MCF 10A (cell line): Measurements from ENCODE around the gene SMAD6. TPM values are rescaled to one million over a fixed set of nuclear protein-coding genes. Genes with fewer than 3 reads are reported as not detected.

Source experiments
- BruUV-seq: library from RNA; stranded (reverse); fragments of 400-500 nt; replicated peaks from 2 replicates; lab custom pipeline; 2021; lab: Mats Ljungman, UMichigan
- CTCF ChIA-PET: fragments of 300-600 bp; sonication (Branson Sonifier 250); formaldehyde crosslinking; extraction: SDS; loops from one replicate; lab custom pipeline; 2021; ENCODE audit warnings: antibody characterized with exemption, inconsistent platforms; lab: Yijun Ruan, JAX
- POLR2A ChIA-PET: fragments of 300-600, 350-650 bp; sonication (Branson Sonifier 250); formaldehyde crosslinking; extraction: SDS; loops from one replicate; lab custom pipeline; 2020; ENCODE audit warnings: antibody characterized with exemption, inconsistent platforms; lab: Yijun Ruan, JAX
- DNase-seq: peaks from one replicate; pipeline ENCODE4 v3.0.0-alpha.2; 2018; ENCODE audit not compliant: unreplicated experiment
- H3K27ac Mint-ChIP-seq: one replicate; pipeline ENCODE4 v1.8.0; 2022; ENCODE audit warnings: mild to moderate bottlenecking, low read depth, mixed read lengths; ENCODE audit not compliant: unreplicated experiment
- H3K27me3 Mint-ChIP-seq: one replicate; pipeline ENCODE4 v1.8.0; 2022; ENCODE audit warnings: mixed read lengths; ENCODE audit not compliant: insufficient read depth, unreplicated experiment
- H3K36me3 Mint-ChIP-seq: one replicate; pipeline ENCODE4 v1.8.0; 2022; ENCODE audit warnings: mild to moderate bottlenecking, moderate library complexity, mixed read lengths; ENCODE audit not compliant: insufficient read depth, unreplicated experiment
- H3K4me1 Mint-ChIP-seq: one replicate; pipeline ENCODE4 v1.8.0; 2022; ENCODE audit warnings: mixed read lengths; ENCODE audit not compliant: insufficient read depth, unreplicated experiment
- H3K4me3 Mint-ChIP-seq: one replicate; pipeline ENCODE4 v1.8.0; 2022; ENCODE audit warnings: mild to moderate bottlenecking, moderate library complexity, mixed read lengths; ENCODE audit not compliant: unreplicated experiment
- H3K9me3 Mint-ChIP-seq: one replicate; pipeline ENCODE4 v1.8.0; 2022; ENCODE audit warnings: mixed read lengths; ENCODE audit not compliant: unreplicated experiment
- intact Hi-C: fragments of 100-400 bp; cut with micrococcal nuclease; formaldehyde crosslinking; loops from 2 replicates; pipeline ENCODE4 v1.14.1; 2022
- total RNA-seq: library from RNA; stranded (reverse); gene quantifications from 2 replicates; pipeline ENCODE4 v1.2.3, GENCODE V29; 2022
- TF ChIP-seq, protein P1 (sequence below): fragments of 200-600 bp; IDR thresholded peaks from one replicate; pipeline ENCODE4 v1.8.0; 2022; ENCODE audit warnings: antibody characterized with exemption, mild to moderate bottlenecking; ENCODE audit not compliant: unreplicated experiment

Gene SMAD6
- total RNA-seq, 1 experiment from 2014 or later, result not detected

- DNase-seq, result no peak
- Mint-ChIP-seq H3K4me1 (no peaks in the 10 kb centered on the region), H3K4me3 (no peak overlapping the region), H3K9me3 (no peaks in the 10 kb centered on the region), H3K36me3 (no peaks in the 10 kb centered on the region), H3K27me3 (no peaks in the 10 kb centered on the region), H3K27ac (no peak overlapping the region)
- ChIA-PET CTCF (interaction anchor here (0.6 kb wide), 1 partner anchor 200 kb away, joined by 3 read pairs; no protein-coding TSS in a partner anchor), POLR2A (interaction anchor here (0.5 kb wide), 1 partner anchor 43 kb away, joined by 3 read pairs; no protein-coding TSS in a partner anchor)
- no TSS peak for BruUV-seq
- TF ChIP-seq, protein P1, sequence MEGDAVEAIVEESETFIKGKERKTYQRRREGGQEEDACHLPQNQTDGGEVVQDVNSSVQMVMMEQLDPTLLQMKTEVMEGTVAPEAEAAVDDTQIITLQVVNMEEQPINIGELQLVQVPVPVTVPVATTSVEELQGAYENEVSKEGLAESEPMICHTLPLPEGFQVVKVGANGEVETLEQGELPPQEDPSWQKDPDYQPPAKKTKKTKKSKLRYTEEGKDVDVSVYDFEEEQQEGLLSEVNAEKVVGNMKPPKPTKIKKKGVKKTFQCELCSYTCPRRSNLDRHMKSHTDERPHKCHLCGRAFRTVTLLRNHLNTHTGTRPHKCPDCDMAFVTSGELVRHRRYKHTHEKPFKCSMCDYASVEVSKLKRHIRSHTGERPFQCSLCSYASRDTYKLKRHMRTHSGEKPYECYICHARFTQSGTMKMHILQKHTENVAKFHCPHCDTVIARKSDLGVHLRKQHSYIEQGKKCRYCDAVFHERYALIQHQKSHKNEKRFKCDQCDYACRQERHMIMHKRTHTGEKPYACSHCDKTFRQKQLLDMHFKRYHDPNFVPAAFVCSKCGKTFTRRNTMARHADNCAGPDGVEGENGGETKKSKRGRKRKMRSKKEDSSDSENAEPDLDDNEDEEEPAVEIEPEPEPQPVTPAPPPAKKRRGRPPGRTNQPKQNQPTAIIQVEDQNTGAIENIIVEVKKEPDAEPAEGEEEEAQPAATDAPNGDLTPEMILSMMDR, result no peak
- intact Hi-C loops, result no loop called here
These were observed 40.5 kb upstream of the SMAD6 start for GRCh38 chr15:66661432-66662096.

DNA sequence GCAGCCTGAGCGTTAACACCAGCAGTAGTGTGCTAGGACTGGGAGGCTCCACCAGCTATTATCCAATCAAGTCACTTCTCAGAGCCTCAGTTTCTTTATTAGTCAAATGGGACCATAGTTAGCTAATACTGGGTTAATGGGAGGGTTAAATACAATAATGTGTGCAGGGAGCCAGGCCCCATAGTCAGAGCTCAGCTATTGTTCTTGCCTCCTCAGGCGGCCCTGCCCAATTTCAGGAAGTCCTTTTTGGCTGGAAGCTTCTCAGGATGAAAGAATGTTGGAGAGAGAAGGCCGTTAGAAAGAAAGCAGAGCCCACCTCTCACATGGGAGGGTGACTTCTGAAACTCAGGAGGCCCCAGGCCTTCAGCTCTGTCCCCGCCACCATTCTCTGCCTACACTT is 39.5 kb upstream of the SMAD6 start:
- H3K27ac Mint-ChIP-seq, result no peak overlapping the region
- no peaks in the 10 kb centered on the region for H3K9me3 Mint-ChIP-seq
- CTCF ChIA-PET, result interaction anchor here (0.6 to 0.7 kb wide), 3 partner anchors 23 to 580 kb away, joined by 3 to 5 read pairs (median 3); no protein-coding TSS in a partner anchor
- TF ChIP-seq, protein P1, result no peak
- POLR2A ChIA-PET, result no interaction called here
- no peaks in the 10 kb centered on the region for H3K4me1 Mint-ChIP-seq
- DNase-seq, result no peak
- H3K27me3 Mint-ChIP-seq, result no peaks in the 10 kb centered on the region
- H3K4me3 Mint-ChIP-seq, result no peak overlapping the region
- intact Hi-C loops, result no loop called here
- BruUV-seq, result no TSS peak
- H3K36me3 Mint-ChIP-seq, result no peaks in the 10 kb centered on the region

DNA sequence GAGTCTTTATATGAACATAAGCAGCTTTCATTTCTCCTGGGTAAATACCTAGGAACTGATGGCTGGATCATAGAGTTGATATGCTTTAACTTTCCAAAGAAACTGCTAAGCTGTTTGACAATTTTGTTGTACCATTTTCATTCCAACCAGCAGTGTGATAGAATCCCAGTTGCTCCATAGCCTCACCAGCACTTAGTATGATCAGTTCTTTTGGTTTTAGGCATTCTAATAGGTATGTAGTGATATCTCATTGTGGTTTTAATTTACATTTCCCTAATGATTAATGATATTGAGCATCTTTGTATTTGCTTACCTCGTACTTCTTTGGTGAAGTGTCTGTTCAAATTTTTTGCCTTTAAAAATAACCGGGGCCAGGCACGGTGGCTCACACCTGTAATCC is 38.4 kb upstream of the SMAD6 start:
- no peak for DNase-seq
- ChIA-PET POLR2A (no interaction called here), CTCF (no interaction called here)
- Mint-ChIP-seq H3K27ac (no peak overlapping the region), H3K9me3 (no peaks in the 10 kb centered on the region), H3K4me1 (no peaks in the 10 kb centered on the region), H3K4me3 (no peak overlapping the region), H3K27me3 (no peaks in the 10 kb centered on the region), H3K36me3 (no peaks in the 10 kb centered on the region)
- no TSS peak for BruUV-seq
- TF ChIP-seq, protein P1, result no peak
- intact Hi-C loops, result no loop called here

DNA sequence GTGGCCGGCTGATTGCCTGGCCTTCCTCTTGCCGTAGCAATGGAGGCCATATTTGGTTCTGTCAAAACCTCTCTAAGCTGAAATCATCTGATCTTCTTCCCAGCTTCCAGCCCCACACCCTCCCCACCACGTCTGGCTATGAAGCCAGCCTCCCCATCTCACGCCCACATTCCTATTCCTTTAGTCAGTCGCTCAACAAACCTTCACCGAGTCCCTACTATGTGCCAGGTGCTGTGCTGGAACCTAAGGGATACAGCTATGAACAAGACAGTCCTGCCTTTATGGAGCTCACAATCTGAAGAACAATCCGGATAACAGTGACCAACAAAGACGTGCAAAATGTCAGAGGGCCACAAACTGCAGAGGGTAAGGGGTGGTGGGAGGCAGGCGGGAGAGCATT is 31.9 kb upstream of the SMAD6 start:
- TF ChIP-seq, protein P1, result no peak
- peaks cover 10% of the 10 kb centered on the region for H3K4me1 Mint-ChIP-seq
- intact Hi-C loops, result no loop called here
- ChIA-PET POLR2A (no interaction called here), CTCF (interaction anchor here (0.6 kb wide), 1 partner anchor 1341 kb away, joined by 3 read pairs; no protein-coding TSS in a partner anchor)
- BruUV-seq, result no TSS peak
- H3K9me3 Mint-ChIP-seq, result no peaks in the 10 kb centered on the region
- no peak for DNase-seq
- no peak overlapping the region for H3K27ac Mint-ChIP-seq
- H3K36me3 Mint-ChIP-seq, result no peaks in the 10 kb centered on the region
- no peak overlapping the region for H3K4me3 Mint-ChIP-seq
- H3K27me3 Mint-ChIP-seq, result no peaks in the 10 kb centered on the region
